Measurements from ENCODE around the gene SEL1L3. TPM values are rescaled to one million over a fixed set of nuclear protein-coding genes. Genes with fewer than 3 reads are reported as not detected.

Gene SEL1L3
- total and polyA plus RNA-seq, 4 donors, result 3.3 to 13.1 (median 5.7) TPM

DNA sequence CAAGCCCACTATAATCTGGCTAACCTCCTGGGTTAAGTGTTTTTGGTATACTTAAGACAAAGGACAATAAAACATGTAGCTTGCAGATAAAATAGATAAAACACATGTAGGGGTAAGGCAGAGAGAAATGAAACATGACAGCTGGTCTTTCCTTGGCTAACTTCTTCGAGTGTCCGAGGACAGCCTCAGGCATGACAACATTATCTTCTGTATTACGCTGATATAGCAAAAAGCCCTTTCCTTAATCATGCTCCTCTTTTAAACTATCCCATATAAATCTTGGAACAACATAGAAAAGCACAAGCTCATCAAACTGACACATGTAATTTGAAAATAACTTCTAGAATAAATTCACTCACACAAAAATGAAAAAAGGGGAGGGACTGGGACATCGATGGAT, 91.1 kb downstream of the SEL1L3 start:
- Histone ChIP-seq H3K9me3 (ENCODE audit: control insufficient read depth in 4 of 4, low read length in 3 of 4) (no peaks in the 10 kb centered on the region), H3K9ac (ENCODE audit: low read depth in 1 of 2, low read length in 2 of 2) (no peak overlapping the region), H3K27me3 (ENCODE audit: control insufficient read depth in 4 of 4, insufficient read depth in 4 of 4, low read length in 3 of 4) (no peaks in the 10 kb centered on the region), H3K36me3 (ENCODE audit: control insufficient read depth in 4 of 4, insufficient read depth in 3 of 4, low read depth in 1 of 4, low read length in 3 of 4) (peaks cover 0 to 3% (median under 1%) of the 10 kb centered on the region in 4 donors), H3K4me1 (ENCODE audit: control insufficient read depth in 4 of 4, insufficient read depth in 4 of 4, low read length in 3 of 4) (no peaks in the 10 kb centered on the region), H3K4me3 (ENCODE audit: low read depth in 1 of 3, low read length in 3 of 3) (no peak overlapping the region), H3K27ac (ENCODE audit: low read depth in 1 of 2, low read length in 2 of 2) (no peak overlapping the region)
- no peak for DNase-seq (ENCODE audit: low spot score)
- TF ChIP-seq EGR1 (IDR thresholded peaks at IDR 0.05; ENCODE audit: low read depth in 2 of 2) (no peak), FOXA2 (IDR thresholded peaks at IDR 0.05) (no peak), GABPA (IDR thresholded peaks at IDR 0.05 in 1 of 2, conservative IDR thresholded peaks at IDR 0.05 in 1 of 2) (no peak), YY1 (IDR thresholded peaks at IDR 0.05) (no peak), FOXA1 (IDR thresholded peaks at IDR 0.05) (no peak), HNF4A (conservative IDR thresholded peaks at IDR 0.05) (no peak)
- TF ChIP-seq, protein P1, sequence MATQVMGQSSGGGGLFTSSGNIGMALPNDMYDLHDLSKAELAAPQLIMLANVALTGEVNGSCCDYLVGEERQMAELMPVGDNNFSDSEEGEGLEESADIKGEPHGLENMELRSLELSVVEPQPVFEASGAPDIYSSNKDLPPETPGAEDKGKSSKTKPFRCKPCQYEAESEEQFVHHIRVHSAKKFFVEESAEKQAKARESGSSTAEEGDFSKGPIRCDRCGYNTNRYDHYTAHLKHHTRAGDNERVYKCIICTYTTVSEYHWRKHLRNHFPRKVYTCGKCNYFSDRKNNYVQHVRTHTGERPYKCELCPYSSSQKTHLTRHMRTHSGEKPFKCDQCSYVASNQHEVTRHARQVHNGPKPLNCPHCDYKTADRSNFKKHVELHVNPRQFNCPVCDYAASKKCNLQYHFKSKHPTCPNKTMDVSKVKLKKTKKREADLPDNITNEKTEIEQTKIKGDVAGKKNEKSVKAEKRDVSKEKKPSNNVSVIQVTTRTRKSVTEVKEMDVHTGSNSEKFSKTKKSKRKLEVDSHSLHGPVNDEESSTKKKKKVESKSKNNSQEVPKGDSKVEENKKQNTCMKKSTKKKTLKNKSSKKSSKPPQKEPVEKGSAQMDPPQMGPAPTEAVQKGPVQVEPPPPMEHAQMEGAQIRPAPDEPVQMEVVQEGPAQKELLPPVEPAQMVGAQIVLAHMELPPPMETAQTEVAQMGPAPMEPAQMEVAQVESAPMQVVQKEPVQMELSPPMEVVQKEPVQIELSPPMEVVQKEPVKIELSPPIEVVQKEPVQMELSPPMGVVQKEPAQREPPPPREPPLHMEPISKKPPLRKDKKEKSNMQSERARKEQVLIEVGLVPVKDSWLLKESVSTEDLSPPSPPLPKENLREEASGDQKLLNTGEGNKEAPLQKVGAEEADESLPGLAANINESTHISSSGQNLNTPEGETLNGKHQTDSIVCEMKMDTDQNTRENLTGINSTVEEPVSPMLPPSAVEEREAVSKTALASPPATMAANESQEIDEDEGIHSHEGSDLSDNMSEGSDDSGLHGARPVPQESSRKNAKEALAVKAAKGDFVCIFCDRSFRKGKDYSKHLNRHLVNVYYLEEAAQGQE (IDR thresholded peaks at IDR 0.05), result no peak
- WGBS, result 78% methylated on average over 4 of the region's 4 CpGs

- Histone ChIP-seq H3K9ac (ENCODE audit: low read depth in 1 of 2, low read length in 2 of 2) (no peak overlapping the region), H3K27ac (ENCODE audit: low read depth in 1 of 2, low read length in 2 of 2) (no peak overlapping the region), H3K4me1 (ENCODE audit: control insufficient read depth in 4 of 4, insufficient read depth in 4 of 4, low read length in 3 of 4) (no peaks in the 10 kb centered on the region), H3K4me3 (ENCODE audit: low read depth in 1 of 3, low read length in 3 of 3) (no peak overlapping the region), H3K27me3 (ENCODE audit: control insufficient read depth in 4 of 4, insufficient read depth in 4 of 4, low read length in 3 of 4) (no peaks in the 10 kb centered on the region), H3K36me3 (ENCODE audit: control insufficient read depth in 4 of 4, insufficient read depth in 3 of 4, low read depth in 1 of 4, low read length in 3 of 4) (peaks cover 0 to 6% (median under 1%) of the 10 kb centered on the region in 4 donors), H3K9me3 (ENCODE audit: control insufficient read depth in 4 of 4, low read length in 3 of 4) (no peaks in the 10 kb centered on the region)
- DNase-seq (ENCODE audit: low spot score), result no peak
- TF ChIP-seq, protein P2, sequence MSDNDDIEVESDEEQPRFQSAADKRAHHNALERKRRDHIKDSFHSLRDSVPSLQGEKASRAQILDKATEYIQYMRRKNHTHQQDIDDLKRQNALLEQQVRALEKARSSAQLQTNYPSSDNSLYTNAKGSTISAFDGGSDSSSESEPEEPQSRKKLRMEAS (IDR thresholded peaks at IDR 0.05), result no peak
- TF ChIP-seq CTCF (IDR thresholded peaks at IDR 0.05; ENCODE audit: low read depth, low read length, missing input control) (no peak), RXRA (IDR thresholded peaks at IDR 0.05) (no peak), ATF3 (IDR thresholded peaks at IDR 0.05) (no peak), FOXA1 (IDR thresholded peaks at IDR 0.05) (no peak), HNF4G (IDR thresholded peaks at IDR 0.05) (no peak), FOXA2 (IDR thresholded peaks at IDR 0.05) (no peak), EGR1 (IDR thresholded peaks at IDR 0.05; ENCODE audit: low read depth in 2 of 2) (no peak), TAF1 (conservative IDR thresholded peaks at IDR 0.05) (no peak)
- TF ChIP-seq, protein P1 (IDR thresholded peaks at IDR 0.05), result no peak
- 79% methylated on average over 1 of the region's 1 CpG for WGBS
These were observed 91.9 kb downstream of the SEL1L3 start for GRCh38 chr4:25770847-25771246.
